HG02884 (cell line): ENCODE measurements around the gene AAK1.
"Not testable (repeated sequence)": the region's sequence is repeated elsewhere in the genome, so short reads cannot be mapped to it uniquely, and the experiment has no call there.

Experiments used
- ATAC-seq: cut with Tn5 transposase; IDR thresholded peaks from one replicate; pipeline ENCODE4 v1.9.1; 2021; ENCODE audit warnings: mild to moderate bottlenecking, moderate library complexity; ENCODE audit not compliant: unreplicated experiment

Gene AAK1

GRCh38 chr2:69459936-69460335 is 183.6 kb downstream of the AAK1 start:
- ATAC-seq, result no peak

- ATAC-seq, result no peak
Observed at GRCh38 chr2:69456950-69457445, 186.5 kb downstream of the AAK1 start.

GRCh38 chr2:69456154-69456553 is 187.4 kb downstream of the AAK1 start:
- ATAC-seq, result no peak

- no peak for ATAC-seq
Observed at GRCh38 chr2:69454976-69455375, 188.6 kb downstream of the AAK1 start.

- peak; percentile 88 for ATAC-seq
Observed at GRCh38 chr2:69453475-69454129, 189.9 kb downstream of the AAK1 start.

- ATAC-seq, result no peak
Observed at GRCh38 chr2:69452687-69453086, 190.9 kb downstream of the AAK1 start.

GRCh38 chr2:69450735-69451416 is 192.7 kb downstream of the AAK1 start:
- ATAC-seq, result no peak

- ATAC-seq, result no peak
Observed at GRCh38 chr2:69449906-69450305, 193.6 kb downstream of the AAK1 start.

- ATAC-seq, result not testable (repeated sequence)
Observed at GRCh38 chr2:69443673-69444072, 199.9 kb downstream of the AAK1 start.

- ATAC-seq, result not testable (repeated sequence)
Observed at GRCh38 chr2:69439499-69439898, 204.0 kb downstream of the AAK1 start.

- ATAC-seq, result no peak
Observed at GRCh38 chr2:69438580-69438979, 205.0 kb downstream of the AAK1 start.

GRCh38 chr2:69437751-69438154 is 205.8 kb downstream of the AAK1 start:
- no peak for ATAC-seq

- peak; percentile 91 for ATAC-seq
Observed at GRCh38 chr2:69436938-69437750, 206.4 kb downstream of the AAK1 start, which contains the start of gene NFU1. Gene NFU1 (minus strand): TSS chr2:69437435. CDS start chr2:69437422, 13 bp downstream.

GRCh38 chr2:69436596-69436937 is 207.0 kb downstream of the AAK1 start:
- no peak for ATAC-seq

GRCh38 chr2:69434753-69435152 is 208.8 kb downstream of the AAK1 start:
- no peak for ATAC-seq

- ATAC-seq, result no peak
Observed at GRCh38 chr2:69429491-69430183, 213.9 kb downstream of the AAK1 start.

- no peak for ATAC-seq
Observed at GRCh38 chr2:69428981-69429380, 214.6 kb downstream of the AAK1 start.

- ATAC-seq, result no peak
Observed at GRCh38 chr2:69424419-69424818, 219.1 kb downstream of the AAK1 start.

GRCh38 chr2:69422198-69422597 is 221.3 kb downstream of the AAK1 start:
- ATAC-seq, result no peak

- not testable (repeated sequence) for ATAC-seq
Observed at GRCh38 chr2:69419111-69419510, 224.4 kb downstream of the AAK1 start.

- no peak for ATAC-seq
Observed at GRCh38 chr2:69416147-69416546, 227.4 kb downstream of the AAK1 start.
